WTC11 (cell line): ENCODE measurements around the gene RPTOR. TPM values are rescaled to one million over a fixed set of nuclear protein-coding genes. Genes with fewer than 3 reads are reported as not detected.

Source experiments
- ATAC-seq: fragments of 200-7000 bp; cut with Tn5 transposase; 2 replicates; pipeline ENCODE4 v1.10.0; 2021; ENCODE audit warnings: mild to moderate bottlenecking, moderate library complexity
- CTCF ChIA-PET: fragments of 300-600 bp; sonication (Branson Sonifier 250); formaldehyde crosslinking; loops from one replicate; lab custom pipeline; 2021; ENCODE audit warnings: antibody characterized with exemption; lab: Charles Lee
- POLR2A ChIA-PET: fragments of 350-600 bp; sonication (Branson Sonifier 250); formaldehyde crosslinking; loops from one replicate; lab custom pipeline; 2021; ENCODE audit warnings: antibody characterized with exemption; lab: Charles Lee
- DNase-seq: peaks from one replicate; pipeline ENCODE4 v3.0.0; 2021; ENCODE audit warnings: low spot score
- H3K27ac Mint-ChIP-seq: 2 replicates; pipeline ENCODE4 v1.8.0; 2021; ENCODE audit warnings: mixed read lengths
- H3K27me3 Mint-ChIP-seq: 2 replicates; pipeline ENCODE4 v1.8.0; 2021; ENCODE audit warnings: low read depth, mild to moderate bottlenecking, moderate library complexity, mixed read lengths
- H3K36me3 Mint-ChIP-seq: 2 replicates; pipeline ENCODE4 v1.8.0; 2021; ENCODE audit warnings: mixed read lengths
- H3K4me1 Mint-ChIP-seq: 2 replicates; pipeline ENCODE4 v1.8.0; 2022; ENCODE audit warnings: mixed read lengths
- H3K4me3 Mint-ChIP-seq: 2 replicates; pipeline ENCODE4 v1.8.0; 2021; ENCODE audit warnings: mild to moderate bottlenecking, moderate library complexity, mixed read lengths
- H3K9me3 Mint-ChIP-seq: 2 replicates; pipeline ENCODE4 v1.8.0; 2021; ENCODE audit warnings: mixed read lengths
- AR ChIP-seq: fragments of 250-450 bp; sonication (Bioruptor Pico); IDR thresholded peaks from 2 replicates; pipeline ENCODE4 v1.9.0; 2021; ENCODE audit warnings: mild to moderate bottlenecking
- CTCF ChIP-seq: fragments of 200-600 bp; IDR thresholded peaks from 2 replicates; pipeline ENCODE4 v1.8.0; 2022; ENCODE audit warnings: antibody characterized with exemption
- E2F4 ChIP-seq: sonication (generic); formaldehyde crosslinking; IDR thresholded peaks from 2 replicates; pipeline ENCODE4 v1.8.1; 2022; ENCODE audit warnings: low read depth, mild to moderate bottlenecking, moderate library complexity, missing genetic modification reagents, borderline replicate concordance
- GRHL2 ChIP-seq: fragments of 250-450 bp; sonication (Bioruptor Pico); IDR thresholded peaks from 2 replicates; pipeline ENCODE4 v1.8.0; 2022; ENCODE audit warnings: mild to moderate bottlenecking, moderate library complexity; ENCODE audit not compliant: insufficient replicate concordance, severe bottlenecking
- JUN ChIP-seq: sonication (generic); formaldehyde crosslinking; IDR thresholded peaks from 2 replicates; pipeline ENCODE4 v1.8.0; 2023; ENCODE audit warnings: mild to moderate bottlenecking, missing genetic modification reagents
- NFATC4 ChIP-seq: fragments of 250-450 bp; sonication (Bioruptor Pico); IDR thresholded peaks from 2 replicates; pipeline ENCODE4 v1.9.0; 2021; ENCODE audit warnings: mild to moderate bottlenecking
- NFE2L1 ChIP-seq: sonication (generic); formaldehyde crosslinking; IDR thresholded peaks from 2 replicates; pipeline ENCODE4 v1.8.1; 2023; ENCODE audit warnings: missing genetic modification reagents
- PREB ChIP-seq: sonication (generic); formaldehyde crosslinking; IDR thresholded peaks from 2 replicates; pipeline ENCODE4 v1.8.1; 2022; ENCODE audit warnings: mild to moderate bottlenecking, missing genetic modification reagents, moderate library complexity, borderline replicate concordance
- SOX15 ChIP-seq: fragments of 250-450 bp; sonication (Bioruptor Pico); IDR thresholded peaks from 2 replicates; pipeline ENCODE4 v1.9.0; 2021; ENCODE audit warnings: mild to moderate bottlenecking
- TP53 ChIP-seq: sonication (generic); formaldehyde crosslinking; IDR thresholded peaks from 2 replicates; pipeline ENCODE4 v1.8.1; 2023; ENCODE audit warnings: mild to moderate bottlenecking, missing genetic modification reagents
- USF2 ChIP-seq: sonication (generic); formaldehyde crosslinking; IDR thresholded peaks from 2 replicates; pipeline ENCODE4 v1.8.1; 2023; ENCODE audit warnings: mild to moderate bottlenecking, missing genetic modification reagents, moderate library complexity
- ZNF219 ChIP-seq: sonication (generic); formaldehyde crosslinking; IDR thresholded peaks from 2 replicates; pipeline ENCODE4 v1.8.0; 2023; ENCODE audit warnings: missing genetic modification reagents, mild to moderate bottlenecking, borderline replicate concordance
- ZNF263 ChIP-seq: sonication (generic); formaldehyde crosslinking; IDR thresholded peaks from 2 replicates; pipeline ENCODE4 v1.8.1; 2022; ENCODE audit warnings: low read depth, mild to moderate bottlenecking, moderate library complexity, missing genetic modification reagents
- ZNF281 ChIP-seq: sonication (generic); formaldehyde crosslinking; IDR thresholded peaks from 2 replicates; pipeline ENCODE4 v1.8.0; 2023; ENCODE audit warnings: mild to moderate bottlenecking, missing genetic modification reagents
- ZNF416 ChIP-seq: fragments of 250-450 bp; sonication (Bioruptor Pico); IDR thresholded peaks from 2 replicates; pipeline ENCODE4 v1.9.0; 2021; ENCODE audit warnings: mild to moderate bottlenecking, inconsistent platforms
- ZSCAN18 ChIP-seq: fragments of 250-450 bp; sonication (Bioruptor Pico); IDR thresholded peaks from 2 replicates; pipeline ENCODE4 v2.1.2; 2022; ENCODE audit warnings: mild to moderate bottlenecking, moderate library complexity
- total RNA-seq: library from RNA; stranded (reverse); gene quantifications from 3 replicates; pipeline ENCODE4 v1.2.3, GENCODE V29; 2021

RPTOR gene
- total RNA-seq, 1 experiment from 2014 or later, result 41.0 TPM

- H3K4me1 Mint-ChIP-seq, result no peaks in the 10 kb centered on the region
- H3K9me3 Mint-ChIP-seq, result no peaks in the 10 kb centered on the region
- TF ChIP-seq ZSCAN18 (CRISPR knock-in tag) (no peak), ZNF219 (CRISPR knock-in tag) (no peak), USF2 (CRISPR knock-in tag) (no peak), NFATC4 (CRISPR knock-in tag) (no peak), JUN (CRISPR knock-in tag) (no peak), SOX15 (CRISPR knock-in tag) (no peak), TP53 (no peak), ZNF281 (CRISPR knock-in tag) (no peak), ZNF416 (CRISPR knock-in tag) (no peak), AR (no peak), GRHL2 (no peak)
- TF ChIP-seq, all 79 proteins: peak for 0
- ChIA-PET CTCF (no interaction called here), POLR2A (no interaction called here)
- Mint-ChIP-seq H3K36me3 (no peaks in the 10 kb centered on the region; the same call in 1 of the 2 replicates), H3K27me3 (no peaks in the 10 kb centered on the region), H3K4me3 (no peak overlapping the region), H3K27ac (no peak overlapping the region)
- ATAC-seq (no peak), DNase-seq (no peak)
These were observed 418.0 kb downstream of the RPTOR start for GRCh38 chr17:80962356-80963329.

- Mint-ChIP-seq H3K4me3 (no peak overlapping the region), H3K36me3 (no peaks in the 10 kb centered on the region; the same call in 1 of the 2 replicates), H3K27me3 (no peaks in the 10 kb centered on the region), H3K27ac (no peak overlapping the region), H3K4me1 (no peaks in the 10 kb centered on the region), H3K9me3 (no peaks in the 10 kb centered on the region)
- ChIA-PET POLR2A (no interaction called here), CTCF (no interaction called here)
- ATAC-seq, result no peak
- no peak for DNase-seq
- no peak for TF ChIP-seq CTCF
- TF ChIP-seq ZNF263 (CRISPR knock-in tag), result no peak
- TF ChIP-seq NFE2L1 (CRISPR knock-in tag), result no peak
- no peak for TF ChIP-seq E2F4 (CRISPR knock-in tag)
- no peak for TF ChIP-seq PREB (CRISPR knock-in tag)
These were observed 419.3 kb downstream of the RPTOR start for GRCh38 chr17:80963812-80964543.
